Measurements from ENCODE around the gene SMCO3. TPM values are rescaled to one million over a fixed set of nuclear protein-coding genes. Genes with fewer than 3 reads are reported as not detected.
A peak's percentile ranks its signal among the peaks of the same experiment; 100 is the strongest.
"Not testable (repeated sequence)": the region's sequence is repeated elsewhere in the genome, so short reads cannot be mapped to it uniquely, and the experiment has no call there.

SMCO3 gene
- total RNA-seq, 1 donor from 2014 or later = not detected

DNA sequence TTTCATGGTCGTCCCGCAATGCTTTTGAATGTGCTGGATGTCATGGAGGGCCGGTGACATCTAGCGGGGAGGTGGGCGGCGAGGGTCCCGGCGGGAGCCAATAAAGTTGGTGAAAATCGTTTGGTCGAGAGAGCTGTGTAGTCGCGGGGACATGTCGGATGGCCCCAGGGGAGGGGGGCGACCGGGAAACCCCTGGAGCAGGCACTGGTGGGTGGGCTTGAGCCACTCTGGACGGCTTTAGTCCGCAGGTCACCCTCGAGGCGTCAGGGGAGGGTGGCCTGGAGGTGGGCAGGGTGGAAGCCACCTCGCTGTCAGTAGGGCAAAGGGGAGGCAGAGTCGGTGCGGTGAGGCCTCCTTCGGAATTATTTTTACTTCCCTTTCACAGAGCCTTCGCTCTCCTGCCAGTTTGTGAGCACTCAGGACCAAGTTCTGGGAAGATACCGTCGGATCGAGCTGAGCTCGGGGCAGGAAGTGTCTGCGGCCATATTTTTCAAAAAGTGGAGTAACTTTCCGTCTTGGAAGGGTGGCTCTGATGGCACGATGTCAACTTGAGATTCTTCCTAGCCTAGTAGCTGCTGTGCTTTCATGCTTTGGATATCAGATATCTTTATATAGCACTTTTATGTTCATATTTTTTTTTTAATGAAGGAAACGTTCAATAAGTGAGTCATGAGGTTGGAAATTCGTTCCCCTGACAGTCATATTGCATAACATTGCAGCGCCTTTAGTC is 38.9 kb downstream of the SMCO3 start:
- peak; percentile 73 for DNase-seq (ENCODE audit: low spot score)

DNA sequence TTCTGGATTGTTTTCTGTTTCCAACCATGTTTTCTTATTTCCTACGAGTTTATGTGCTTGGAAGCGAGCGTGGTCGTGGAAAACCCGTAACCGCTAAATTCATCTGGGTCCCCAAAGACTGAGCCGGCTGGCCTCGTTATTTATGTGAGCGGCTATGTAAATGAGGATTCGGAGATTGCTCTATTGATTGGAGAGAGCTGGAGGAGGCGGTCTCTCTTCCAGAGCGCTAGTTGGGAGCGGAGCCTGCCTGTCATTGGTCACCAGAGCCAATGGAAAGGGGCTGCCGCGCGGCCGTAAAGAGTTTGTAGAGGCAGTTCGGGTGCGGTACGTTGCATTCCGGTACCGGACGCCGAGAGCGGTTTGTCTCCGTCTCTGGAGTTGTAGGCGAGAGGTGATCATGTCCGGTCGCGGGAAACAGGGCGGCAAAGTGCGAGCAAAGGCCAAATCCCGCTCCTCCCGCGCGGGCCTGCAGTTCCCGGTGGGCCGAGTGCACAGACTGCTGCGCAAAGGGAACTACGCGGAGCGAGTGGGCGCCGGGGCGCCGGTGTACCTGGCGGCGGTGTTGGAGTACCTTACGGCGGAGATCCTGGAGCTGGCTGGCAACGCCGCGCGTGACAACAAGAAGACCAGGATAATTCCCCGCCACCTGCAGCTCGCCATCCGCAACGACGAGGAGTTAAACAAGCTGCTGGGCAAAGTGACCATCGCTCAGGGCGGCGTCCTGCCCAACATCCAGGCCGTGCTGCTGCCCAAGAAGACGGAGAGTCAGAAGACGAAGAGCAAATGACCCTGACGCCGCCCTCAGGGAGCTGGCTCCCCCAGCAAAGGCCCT is 39.7 kb downstream of the SMCO3 start:
- peak; percentile 97 for DNase-seq (ENCODE audit: low spot score)

DNA sequence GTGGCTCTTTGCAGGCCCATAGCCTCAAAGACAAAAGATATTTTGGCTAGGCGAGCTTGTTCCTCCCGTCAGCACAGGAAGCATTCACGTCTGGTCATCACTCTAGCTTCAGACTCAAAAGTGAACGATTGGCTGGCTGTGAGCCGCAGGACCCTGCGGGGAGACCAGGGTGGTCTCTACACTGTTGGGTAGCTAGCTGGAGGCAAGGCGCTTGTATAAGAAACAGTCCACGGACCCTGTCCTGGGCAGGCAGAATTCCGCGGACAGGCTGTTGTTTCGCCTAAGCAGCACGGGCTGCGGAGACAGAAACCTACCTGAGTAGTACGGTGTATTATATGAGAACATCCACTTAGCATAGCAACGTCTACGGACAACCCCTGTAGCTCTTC is 40.3 kb downstream of the SMCO3 start:
- no peak for DNase-seq (ENCODE audit: low spot score)

DNA sequence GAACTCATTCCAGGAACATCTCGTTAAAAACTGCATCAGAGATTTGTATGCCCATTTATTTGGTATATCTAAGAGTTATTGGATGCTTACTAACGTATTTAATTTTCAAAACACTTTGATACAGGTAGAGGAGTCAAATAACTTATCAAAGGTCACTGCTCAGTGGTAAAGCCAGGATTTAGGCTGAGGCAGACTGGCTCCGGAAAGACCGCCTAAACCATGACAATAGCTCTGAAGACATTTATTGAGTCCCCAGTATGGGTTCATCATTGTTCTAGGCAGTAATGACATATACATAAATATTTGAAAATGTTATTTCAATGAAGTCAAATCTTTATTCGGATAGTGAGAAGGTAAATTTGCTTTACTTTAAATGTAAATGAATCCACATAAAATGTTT is 41.0 kb downstream of the SMCO3 start:
- DNase-seq (ENCODE audit: low spot score) = no peak

DNA sequence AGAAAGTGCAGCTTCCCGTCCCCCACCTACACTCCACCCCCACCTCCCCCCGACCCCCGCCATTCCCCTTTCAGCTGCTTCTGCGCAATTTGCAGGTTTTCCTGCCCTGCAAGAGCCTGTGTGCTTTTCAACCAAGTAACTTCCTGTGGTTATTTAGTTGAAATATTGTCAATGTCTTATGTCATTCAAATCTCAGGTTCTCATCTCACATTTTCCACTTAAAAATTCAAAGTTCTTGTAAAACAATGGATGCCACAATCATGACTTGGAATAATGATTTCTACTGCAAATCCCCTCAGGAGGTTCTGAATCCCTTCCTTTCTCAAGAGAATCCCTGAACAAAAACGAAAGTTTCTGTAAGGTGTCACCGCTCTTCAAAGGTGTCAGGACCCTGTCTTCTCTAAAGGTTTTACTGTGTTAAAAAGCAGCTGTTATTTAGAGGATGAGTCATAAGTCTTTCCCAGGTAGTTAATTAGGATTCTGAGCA is 42.3 kb downstream of the SMCO3 start:
- DNase-seq (ENCODE audit: low spot score) = no peak

DNA sequence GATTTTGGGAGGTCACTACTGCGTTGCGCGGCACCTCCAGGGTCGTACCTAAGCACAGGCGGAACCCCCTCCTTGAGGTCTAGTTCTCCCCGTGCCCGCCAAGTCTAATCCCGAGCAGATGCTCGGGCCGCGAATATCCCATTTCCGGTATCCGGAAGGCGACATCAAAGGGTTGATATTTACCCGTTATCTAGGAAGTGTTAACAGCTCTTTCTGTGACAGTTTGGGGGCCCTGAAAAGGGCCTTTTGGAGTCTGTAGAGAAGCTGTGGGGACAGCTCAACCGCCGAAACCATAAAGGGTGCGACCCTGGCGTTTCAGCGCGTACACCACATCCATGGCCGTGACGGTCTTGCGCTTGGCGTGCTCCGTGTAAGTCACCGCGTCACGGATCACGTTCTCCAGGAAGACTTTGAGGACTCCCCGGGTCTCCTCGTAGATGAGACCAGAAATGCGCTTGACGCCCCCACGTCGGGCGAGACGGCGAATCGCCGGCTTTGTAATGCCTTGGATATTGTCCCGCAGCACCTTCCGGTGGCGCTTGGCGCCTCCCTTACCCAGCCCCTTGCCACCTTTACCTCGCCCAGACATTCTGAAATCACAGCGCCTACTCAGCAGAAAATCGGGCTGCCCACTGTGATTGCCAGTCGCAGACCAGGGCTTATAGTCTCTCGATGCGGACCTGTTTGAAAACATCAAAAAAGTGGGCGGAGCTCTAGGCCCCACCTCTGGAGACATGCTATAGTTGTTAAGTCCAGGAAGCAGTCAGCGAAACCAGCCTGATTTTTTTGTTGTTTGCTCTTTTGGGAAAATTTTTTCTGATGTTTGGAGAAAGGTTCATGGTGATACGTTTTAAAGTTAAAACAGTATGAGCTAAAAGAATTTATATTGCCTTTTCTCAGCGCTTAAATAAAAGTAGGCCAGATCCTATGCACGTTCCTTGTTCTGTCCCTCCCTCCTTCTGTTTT is 43.2 kb downstream of the SMCO3 start:
- DNase-seq (ENCODE audit: low spot score) = peak; percentile 98

DNA sequence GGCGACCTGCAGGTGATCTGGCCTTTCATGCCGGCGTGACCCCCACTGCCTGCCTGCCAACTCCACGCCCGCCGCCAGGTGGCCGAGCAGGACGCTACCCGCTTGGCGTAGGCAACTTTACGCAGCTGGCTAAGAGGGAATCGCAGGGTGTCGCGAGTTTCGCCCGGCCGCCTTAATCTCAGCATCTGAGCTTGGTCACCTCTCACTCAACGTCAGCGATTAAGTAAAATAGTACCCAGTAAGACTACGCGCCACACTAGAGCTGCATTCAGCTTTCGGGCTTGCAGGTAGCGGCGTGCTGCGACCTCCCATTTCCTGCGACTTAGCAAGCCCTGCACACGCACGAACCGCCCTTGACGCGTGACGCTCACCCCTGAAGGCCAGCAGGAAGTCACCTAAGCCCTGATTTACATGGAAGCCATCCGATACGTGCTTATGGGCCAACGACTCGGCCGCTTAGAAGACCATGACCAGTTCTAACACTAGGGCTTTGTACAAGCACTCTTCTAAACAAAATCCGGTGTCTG is 44.0 kb downstream of the SMCO3 start:
- peak; percentile 88 for DNase-seq (ENCODE audit: low spot score)

DNA sequence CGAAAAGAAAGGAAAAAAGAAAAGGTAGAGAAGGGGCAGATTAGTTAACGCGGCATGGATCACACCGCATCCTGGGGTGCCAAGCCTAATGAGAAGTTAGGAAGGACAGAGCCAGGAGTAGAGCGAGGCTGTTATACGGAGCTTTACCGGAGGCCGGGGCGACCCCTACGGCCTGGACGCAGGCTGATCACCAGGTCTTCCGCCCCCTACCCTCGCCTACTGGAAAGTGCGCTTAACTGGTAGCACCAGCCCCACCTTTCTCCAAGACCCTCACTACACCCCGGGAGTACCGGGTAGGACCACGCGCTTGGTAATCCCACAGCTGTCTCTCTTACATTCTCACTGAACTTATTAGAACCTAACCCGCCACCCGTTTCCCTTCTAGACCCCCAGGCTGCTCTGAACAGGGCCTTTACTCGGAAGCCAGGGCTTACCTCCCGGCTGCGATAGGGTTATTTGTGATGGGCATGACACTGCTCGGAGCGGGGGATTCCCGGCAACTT is 44.5 kb downstream of the SMCO3 start:
- peak; percentile 55 for DNase-seq (ENCODE audit: low spot score)

DNA sequence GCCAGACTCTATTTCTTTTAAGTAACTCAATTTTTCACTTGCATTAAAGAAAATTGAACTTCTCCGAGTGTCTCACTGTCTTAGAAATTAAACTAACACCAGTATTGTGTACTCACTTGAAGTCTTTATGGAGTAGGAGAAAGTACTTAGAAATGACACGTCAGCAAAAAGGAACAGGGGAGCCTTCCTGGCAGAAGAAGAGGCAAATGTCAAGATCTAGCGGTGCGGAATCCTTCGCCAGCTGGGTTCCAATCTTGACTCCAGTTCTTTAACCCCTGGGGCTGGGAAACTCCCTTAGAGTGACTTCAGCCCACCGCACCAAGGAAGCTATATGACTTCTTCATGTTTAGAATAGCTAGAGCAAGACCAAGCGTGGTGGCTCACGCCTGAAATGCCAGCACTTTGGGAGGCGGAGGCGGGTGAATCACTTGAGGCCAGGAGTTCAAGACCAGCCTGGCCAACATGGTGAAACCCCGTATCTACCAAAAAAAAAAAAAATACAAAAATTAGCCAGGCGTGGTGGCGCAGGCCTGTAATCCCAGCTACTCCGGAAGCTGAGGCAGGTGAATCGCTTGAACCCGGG is 45.1 kb downstream of the SMCO3 start:
- peak; percentile 45 for DNase-seq (ENCODE audit: low spot score)

DNA sequence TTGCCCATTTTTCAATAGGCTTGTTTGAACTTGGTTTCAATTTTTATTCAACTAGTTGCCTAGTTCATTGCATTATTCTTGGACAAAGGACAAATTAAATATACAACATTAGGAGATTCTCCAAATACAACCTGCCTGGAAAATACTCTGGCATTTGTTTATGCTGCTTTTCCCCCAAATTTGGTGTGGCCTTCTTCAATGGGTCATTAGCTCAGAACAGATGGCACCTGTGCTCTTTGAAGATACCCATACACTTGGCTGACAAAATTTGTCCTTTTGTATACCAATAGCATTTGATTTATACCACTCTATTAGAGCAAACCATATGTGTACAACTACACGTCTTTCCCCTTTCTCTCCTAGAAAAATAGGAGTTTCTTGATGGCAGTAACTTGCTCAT is 46.4 kb downstream of the SMCO3 start:
- DNase-seq (ENCODE audit: low spot score) = no peak

DNA sequence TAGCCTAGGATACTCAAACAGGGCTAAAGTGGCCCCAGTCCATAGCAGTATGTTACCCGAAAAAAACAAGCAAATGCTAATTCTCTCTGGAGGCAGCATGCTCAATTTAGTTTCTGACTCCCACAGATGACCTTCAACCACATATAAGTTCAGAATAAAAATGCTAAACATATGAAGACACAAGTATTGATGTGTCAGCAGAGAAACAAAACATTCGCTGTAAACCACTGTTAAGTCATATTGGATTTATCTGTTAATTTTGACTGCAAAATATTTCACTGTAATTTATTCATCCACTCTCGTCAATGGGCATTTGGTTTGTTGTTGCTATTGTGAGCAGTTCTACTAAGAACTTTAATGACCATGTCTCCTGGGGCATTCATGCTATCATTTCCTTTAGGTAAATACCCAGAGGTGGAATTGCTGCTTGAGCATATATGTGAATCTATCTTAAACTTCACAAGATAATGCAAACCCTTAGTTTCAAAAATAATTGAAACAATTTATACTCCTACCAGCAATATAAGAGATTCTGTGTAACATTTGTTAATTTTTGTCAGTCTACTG is 47.2 kb downstream of the SMCO3 start:
- no peak for DNase-seq (ENCODE audit: low spot score)

DNA sequence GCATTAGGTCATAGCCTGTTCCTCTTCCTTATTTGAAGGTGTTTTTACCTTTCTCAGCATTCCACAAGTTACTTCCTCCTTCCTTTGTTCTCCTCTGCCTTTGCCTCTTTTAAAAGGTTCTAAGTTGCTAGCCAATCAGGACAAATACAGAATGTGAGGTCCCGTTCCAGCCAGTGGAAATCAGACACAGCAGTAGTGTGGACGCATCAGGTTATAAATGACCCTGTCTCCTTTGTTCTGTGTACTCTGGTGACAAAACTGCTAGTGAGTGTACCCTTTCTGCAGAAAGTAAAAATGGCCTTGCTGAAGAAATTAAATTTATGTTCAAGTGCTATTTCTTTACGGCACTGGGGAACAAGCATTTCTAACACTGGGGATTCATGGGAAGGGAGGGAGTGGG is 48.0 kb downstream of the SMCO3 start:
- DNase-seq (ENCODE audit: low spot score) = not testable (repeated sequence)

DNA sequence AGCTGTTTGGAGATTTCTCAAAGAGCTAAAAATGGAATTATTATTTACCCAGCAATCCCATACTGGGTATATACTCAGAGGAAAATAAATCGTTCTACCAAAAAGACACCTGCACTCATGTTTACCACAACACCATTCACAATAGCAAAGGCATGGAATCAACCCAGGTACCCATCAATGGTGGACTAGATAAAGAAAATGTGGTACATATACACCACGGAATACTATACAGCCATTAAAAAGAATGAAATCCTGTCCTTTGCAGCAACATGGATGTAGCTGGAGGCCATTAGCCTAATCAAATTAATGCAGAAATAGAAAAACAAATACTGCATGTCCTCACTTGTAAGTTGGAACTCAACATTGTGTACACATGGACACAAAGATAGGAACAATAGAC is 48.6 kb downstream of the SMCO3 start:
- no peak for DNase-seq (ENCODE audit: low spot score)

DNA sequence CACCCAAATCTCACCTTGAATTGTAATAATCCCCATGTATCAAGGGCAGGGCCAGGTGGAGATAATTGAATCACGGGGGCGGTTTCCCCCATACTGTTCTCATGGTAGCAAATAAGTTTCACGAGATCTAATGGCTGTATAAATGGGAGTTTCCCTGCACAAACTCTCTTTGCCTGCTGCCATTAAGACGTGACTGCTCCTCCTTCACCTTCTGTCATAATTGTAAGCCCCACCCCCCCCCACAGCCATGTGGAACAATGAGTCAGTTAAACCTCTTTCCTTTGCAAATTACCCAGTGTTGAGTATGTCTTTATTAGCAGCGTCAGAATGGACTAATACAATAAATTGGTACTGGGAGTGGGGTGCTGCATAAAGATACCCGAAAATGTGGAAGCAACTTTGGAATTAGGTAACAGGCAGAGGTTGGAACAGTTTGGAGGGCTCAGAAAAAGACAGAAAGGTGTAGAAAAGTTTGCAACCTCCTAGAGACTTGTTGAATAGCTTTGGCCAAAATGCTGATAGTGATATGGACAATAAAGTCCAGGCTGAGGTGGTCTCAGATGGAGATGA is 54.2 kb downstream of the SMCO3 start:
- DNase-seq (ENCODE audit: low spot score) = not testable (repeated sequence)

DNA sequence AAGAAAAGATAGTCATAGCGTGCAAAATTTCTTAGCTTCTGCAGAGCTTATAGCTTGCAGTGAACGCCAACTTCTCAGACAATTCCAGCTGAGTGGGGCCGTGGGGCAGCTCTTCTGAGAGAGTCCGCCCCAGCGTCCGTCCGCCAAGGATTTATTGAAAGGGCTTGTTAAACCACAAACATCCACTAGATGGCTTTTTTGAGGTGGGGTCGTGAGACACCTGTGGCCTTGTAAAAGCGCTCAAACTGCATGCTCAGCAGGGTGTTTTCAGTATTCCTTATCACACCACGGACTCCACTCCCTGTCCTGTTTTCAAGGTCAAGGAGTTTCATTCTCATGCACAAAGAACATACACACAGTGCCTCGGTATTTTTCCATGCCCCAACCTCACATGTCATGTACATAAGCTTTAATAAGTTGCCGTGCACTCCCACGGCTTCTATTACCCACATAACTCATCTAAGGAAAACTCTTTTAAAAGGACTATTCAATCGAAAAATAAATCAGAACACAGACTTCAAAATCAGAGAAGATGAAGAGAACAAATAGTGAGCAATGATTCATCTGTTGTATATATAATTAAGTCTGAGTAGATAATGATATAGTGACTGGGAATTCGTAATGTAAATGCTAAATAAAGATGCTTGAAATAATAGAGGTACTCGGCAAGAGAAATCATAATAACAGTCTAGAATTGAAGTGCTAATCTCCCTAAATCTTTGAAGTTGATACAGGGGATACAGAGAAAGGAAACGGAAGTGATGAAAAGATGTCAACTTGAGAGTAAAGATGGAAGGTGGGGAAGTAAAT is 57.4 kb downstream of the SMCO3 start:
- no peak for DNase-seq (ENCODE audit: low spot score)

Measured in ureter (tissue), 1 donor.